GM12874 (cell line): ENCODE measurements around the gene PEX3.

Experiments
- TF ChIP-seq, protein P1 (sequence below): IDR thresholded peaks from 2 replicates; pipeline ENCODE4 v1.5.1; 2011; ENCODE audit warnings: low read depth, mild to moderate bottlenecking, control low read depth, low read length, moderate library complexity; ENCODE audit not compliant: insufficient read depth

The PEX3 gene

DNA sequence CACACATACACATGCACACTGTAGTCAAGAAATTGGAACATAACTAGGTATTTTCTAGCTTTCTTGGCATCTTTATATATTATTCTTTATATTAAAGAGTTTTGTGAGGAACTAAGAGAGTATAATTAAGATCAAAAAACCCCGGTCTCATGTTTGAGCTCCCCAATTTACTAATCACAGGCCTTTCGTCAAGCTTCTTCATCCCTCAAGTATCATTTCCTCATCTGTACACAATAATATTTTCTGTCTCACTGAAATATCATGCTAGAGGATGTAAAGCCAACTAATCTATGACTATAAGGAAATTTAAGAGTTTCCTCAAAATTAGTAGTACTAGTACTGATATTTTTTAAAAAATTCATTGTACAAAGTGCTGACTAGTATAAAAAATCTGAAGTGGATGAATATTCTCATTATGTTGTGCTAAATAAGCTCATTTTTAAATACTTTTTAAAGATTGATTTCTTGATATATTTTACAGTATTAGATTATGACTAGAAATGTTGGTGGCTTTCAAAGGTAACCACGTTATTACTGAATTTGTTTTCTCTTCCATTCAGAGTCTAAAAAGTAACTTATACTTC lies 28.0 kb downstream of the PEX3 start:
- TF ChIP-seq, protein P1, sequence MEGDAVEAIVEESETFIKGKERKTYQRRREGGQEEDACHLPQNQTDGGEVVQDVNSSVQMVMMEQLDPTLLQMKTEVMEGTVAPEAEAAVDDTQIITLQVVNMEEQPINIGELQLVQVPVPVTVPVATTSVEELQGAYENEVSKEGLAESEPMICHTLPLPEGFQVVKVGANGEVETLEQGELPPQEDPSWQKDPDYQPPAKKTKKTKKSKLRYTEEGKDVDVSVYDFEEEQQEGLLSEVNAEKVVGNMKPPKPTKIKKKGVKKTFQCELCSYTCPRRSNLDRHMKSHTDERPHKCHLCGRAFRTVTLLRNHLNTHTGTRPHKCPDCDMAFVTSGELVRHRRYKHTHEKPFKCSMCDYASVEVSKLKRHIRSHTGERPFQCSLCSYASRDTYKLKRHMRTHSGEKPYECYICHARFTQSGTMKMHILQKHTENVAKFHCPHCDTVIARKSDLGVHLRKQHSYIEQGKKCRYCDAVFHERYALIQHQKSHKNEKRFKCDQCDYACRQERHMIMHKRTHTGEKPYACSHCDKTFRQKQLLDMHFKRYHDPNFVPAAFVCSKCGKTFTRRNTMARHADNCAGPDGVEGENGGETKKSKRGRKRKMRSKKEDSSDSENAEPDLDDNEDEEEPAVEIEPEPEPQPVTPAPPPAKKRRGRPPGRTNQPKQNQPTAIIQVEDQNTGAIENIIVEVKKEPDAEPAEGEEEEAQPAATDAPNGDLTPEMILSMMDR, result no peak

DNA sequence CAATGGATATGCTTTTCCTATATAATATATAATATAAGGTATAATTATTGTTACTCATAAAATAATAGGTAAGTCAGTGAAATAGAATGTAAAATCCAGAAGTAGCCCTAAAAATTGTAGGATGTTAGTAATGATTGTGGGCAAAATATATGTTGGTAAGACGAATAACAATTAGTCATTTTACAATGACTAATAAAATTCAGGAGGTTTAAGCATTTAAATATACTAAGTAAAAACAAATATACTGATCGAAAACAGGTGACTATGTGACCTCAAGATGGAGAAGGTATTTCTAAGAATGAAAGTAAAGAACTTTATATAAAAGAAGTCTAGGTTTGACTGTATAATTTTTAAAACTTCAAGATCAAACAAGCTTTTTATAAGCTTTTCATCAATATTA lies 32.0 kb downstream of the PEX3 start:
- TF ChIP-seq, protein P1, result no peak

DNA sequence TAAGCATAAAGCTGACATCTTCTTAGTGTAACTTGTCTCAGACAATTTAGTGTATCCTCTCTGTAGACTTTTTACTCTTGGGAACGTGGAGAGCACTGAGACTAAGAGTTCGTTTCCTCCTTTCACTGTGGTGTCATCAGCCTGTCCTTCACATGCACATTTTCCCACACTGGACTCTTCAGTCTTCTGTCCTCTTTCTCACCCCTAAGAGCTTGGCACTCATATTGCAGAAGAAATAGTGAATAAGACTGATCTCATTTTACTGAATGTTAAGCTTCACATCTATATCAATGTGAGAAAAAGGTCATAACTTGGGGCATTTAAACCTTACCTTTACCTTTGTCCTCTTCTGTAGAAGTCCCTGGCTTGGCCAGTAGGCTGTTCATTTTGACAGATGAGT lies 35.4 kb downstream of the PEX3 start:
- TF ChIP-seq, protein P1, result no peak

DNA sequence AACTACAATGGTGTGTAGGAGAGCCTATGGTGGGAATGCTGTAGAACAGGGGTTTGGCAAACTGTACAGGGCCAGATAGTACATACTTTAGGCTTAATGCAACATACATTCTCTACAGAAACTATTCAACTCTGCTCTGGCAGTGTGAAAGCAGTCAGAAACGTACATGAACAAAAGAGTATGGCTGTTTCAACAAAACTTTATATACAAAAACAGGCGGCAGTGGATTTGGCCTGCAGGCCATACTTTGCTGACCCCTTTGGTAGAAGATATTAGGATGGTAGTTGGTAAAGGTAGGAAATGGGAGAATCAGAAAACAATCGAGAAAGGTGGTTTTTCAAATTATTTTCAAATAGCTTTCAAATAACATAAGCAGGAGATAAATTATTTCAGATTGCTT lies 36.1 kb downstream of the PEX3 start:
- TF ChIP-seq, protein P1, result no peak

DNA sequence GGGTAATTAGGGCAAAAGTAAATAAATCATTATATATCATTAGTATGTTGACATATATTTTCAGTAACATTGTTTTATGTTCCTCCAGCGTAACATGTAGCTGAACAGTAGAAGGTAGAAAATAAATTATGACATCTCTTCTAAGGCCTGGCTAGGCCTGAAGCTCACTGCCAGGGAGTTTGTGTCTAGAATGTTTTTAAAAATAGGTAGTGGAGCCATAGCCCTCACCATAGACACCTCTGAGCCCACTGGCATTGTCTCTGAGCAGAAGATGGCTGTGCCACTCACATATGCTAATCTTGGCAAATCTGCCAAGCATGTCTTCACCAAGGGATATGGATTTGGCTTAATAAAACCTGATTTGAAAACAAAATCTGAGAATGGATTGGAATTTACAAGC lies 39.6 kb downstream of the PEX3 start:
- TF ChIP-seq, protein P1, result no peak

DNA sequence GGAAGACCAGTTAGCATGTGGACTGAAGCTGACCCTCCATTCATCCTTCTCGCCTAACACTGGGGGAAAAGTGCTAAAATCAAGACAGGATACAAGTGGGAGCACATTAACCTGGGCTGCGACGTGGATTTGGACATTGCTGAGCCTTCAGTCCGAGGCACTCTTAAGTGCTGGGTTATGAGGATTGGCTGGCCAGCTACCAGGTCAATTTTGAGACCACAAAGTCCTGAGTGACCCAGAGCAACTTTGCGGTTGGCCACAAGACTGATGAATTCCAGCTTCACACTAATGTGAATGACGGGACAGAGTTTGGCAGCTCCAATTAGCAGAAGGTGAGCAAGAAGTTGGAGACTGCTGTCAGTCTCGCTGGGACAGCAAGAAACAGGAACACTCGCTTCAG lies 40.2 kb downstream of the PEX3 start:
- TF ChIP-seq, protein P1, result no peak

DNA sequence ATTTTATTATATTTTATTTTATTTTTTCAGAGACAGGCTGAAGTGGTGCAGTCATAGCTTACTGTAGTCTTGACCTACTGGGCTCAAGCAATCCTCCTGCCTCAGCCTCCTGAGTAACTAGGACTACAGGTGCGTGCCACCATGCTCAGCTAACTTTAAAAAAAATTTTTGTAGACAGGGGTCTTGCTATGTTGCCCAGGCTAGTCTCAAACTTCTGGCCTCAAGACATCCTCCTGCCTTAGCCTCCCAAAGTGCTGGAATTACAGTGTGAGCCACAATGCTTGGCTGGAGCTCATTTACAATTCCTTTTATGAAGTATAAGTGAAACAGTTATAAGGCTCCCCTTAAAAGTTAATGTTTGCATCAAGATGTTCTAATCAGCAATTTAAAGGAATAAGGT lies 46.4 kb downstream of the PEX3 start:
- TF ChIP-seq, protein P1, result no peak
